Sigmoid colon (tissue), 7 donors: Measurements from ENCODE around the gene CNOT6. TPM values are rescaled to one million over a fixed set of nuclear protein-coding genes. Genes with fewer than 3 reads are reported as not detected.

Source experiments
- DNase-seq: peaks from one replicate; pipeline ENCODE4 v3.0.0-alpha.2; 2019
- H3K27ac ChIP-seq, 4 donors: fragments of 200-600 bp; sonication (generic); one replicate each; pipeline ENCODE4 v1.5.1; 2016 to 2019; ENCODE audit warnings: mild to moderate bottlenecking in 1 of 4
- H3K27me3 ChIP-seq, 3 donors: fragments of 200-600 bp; sonication (generic); one replicate each; pipeline ENCODE4 v1.5.1; 2019; ENCODE audit warnings: mild to moderate bottlenecking in 1 of 3
- H3K36me3 ChIP-seq, 4 donors: fragments of 200-600 bp; sonication (generic); one replicate each; pipeline ENCODE4 v1.5.1; 2016 to 2019
- H3K4me1 ChIP-seq, 4 donors: fragments of 200-600 bp; sonication (generic); one replicate each; pipeline ENCODE4 v1.5.1; 2017 to 2019
- H3K4me3 ChIP-seq, 4 donors: fragments of 200-600 bp; sonication (generic); one replicate each; pipeline ENCODE4 v1.5.1; 2017 to 2019; ENCODE audit warnings: mild to moderate bottlenecking in 2 of 4, moderate library complexity in 1 of 4
- H3K9me3 ChIP-seq, 4 donors: fragments of 200-600 bp in 3 of 4; sonication (generic) in 3 of 4; one replicate each; pipeline versions ENCODE4 v1.5.1 to v1.6.1; 2013 to 2019
- EP300 ChIP-seq, 4 donors: sonication (generic); formaldehyde crosslinking; IDR thresholded peaks; one replicate each; pipeline ENCODE4 v1.6.1; 2017; ENCODE audit warnings: antibody characterized with exemption in 4 of 4
- POLR2A ChIP-seq, 2 donors: fragments of 450-650 bp; IDR thresholded peaks; one replicate each; pipeline ENCODE4 v1.6.1; 2016; ENCODE audit warnings: antibody characterized with exemption in 2 of 2, mild to moderate bottlenecking in 2 of 2, moderate library complexity in 2 of 2
- POLR2AphosphoS5 ChIP-seq, 4 donors: sonication (generic); formaldehyde crosslinking; IDR thresholded peaks; one replicate each; pipeline ENCODE4 v1.6.1; 2017; ENCODE audit warnings: antibody characterized with exemption in 4 of 4
- WGBS, 2 donors: extraction: QIAGEN DNeasy Blood & Tissue Kit; methylation state at CpG; one replicate each; pipeline ENCODE4 v1.1.7; 2013; 5-methylcytosine and 5-hydroxymethylcytosine counted together
- intact Hi-C: fragments of 100-400 bp; cut with DNase I; formaldehyde crosslinking; loops from one replicate; pipeline ENCODE4 v1.15.1; 2023
- polyA plus RNA-seq, 3 donors: library from polyadenylated mRNA; stranded (reverse); fragments of 200-250 nt; gene quantifications; one replicate each; pipeline ENCODE4 v1.2.3, GENCODE V29; 2013
- small RNA-seq, 3 donors: library from RNA; depleted of rRNA; stranded (forward); fragments of <200 nt; gene quantifications; one replicate each; pipeline ENCODE3, GENCODE V24; 2016
- total RNA-seq, 4 donors: library from RNA; depleted of rRNA; stranded (reverse); fragments of >200 nt; gene quantifications; one replicate each; pipeline ENCODE4 v1.1.0, GENCODE V29; 2016
- TF ChIP-seq, protein P1 (sequence below), 4 experiments: fragments of 450-650 bp in 3 of 4; fragments of 200-600 bp in 1 of 4; IDR thresholded peaks; one replicate each; pipeline ENCODE4 v1.5.1; 2016 to 2019; ENCODE audit warnings: antibody characterized with exemption in 4 of 4, mild to moderate bottlenecking in 3 of 4, moderate library complexity in 2 of 4
- donor health status: healthy with polysubstance abuse.
- donor health status: Bipolar disorder and iron deficiency.
- donor health status: healthy.

Gene CNOT6
- total and polyA plus RNA-seq, 7 donors: 7.2 to 21.8 (median 16.0) TPM

GRCh38 chr5:180627386-180628120 lies 133.4 kb downstream of the CNOT6 start:
- 79 to 87% methylated on average over 12 of the region's 12 CpGs for WGBS, 2 donors
- TF ChIP-seq POLR2A (IDR thresholded peaks at IDR 0.05) (no peak), POLR2AphosphoS5 (IDR thresholded peaks at IDR 0.05) (no peak), EP300 (IDR thresholded peaks at IDR 0.05) (no peak)
- TF ChIP-seq, protein P1, sequence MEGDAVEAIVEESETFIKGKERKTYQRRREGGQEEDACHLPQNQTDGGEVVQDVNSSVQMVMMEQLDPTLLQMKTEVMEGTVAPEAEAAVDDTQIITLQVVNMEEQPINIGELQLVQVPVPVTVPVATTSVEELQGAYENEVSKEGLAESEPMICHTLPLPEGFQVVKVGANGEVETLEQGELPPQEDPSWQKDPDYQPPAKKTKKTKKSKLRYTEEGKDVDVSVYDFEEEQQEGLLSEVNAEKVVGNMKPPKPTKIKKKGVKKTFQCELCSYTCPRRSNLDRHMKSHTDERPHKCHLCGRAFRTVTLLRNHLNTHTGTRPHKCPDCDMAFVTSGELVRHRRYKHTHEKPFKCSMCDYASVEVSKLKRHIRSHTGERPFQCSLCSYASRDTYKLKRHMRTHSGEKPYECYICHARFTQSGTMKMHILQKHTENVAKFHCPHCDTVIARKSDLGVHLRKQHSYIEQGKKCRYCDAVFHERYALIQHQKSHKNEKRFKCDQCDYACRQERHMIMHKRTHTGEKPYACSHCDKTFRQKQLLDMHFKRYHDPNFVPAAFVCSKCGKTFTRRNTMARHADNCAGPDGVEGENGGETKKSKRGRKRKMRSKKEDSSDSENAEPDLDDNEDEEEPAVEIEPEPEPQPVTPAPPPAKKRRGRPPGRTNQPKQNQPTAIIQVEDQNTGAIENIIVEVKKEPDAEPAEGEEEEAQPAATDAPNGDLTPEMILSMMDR (IDR thresholded peaks at IDR 0.05): no peak

More at GRCh38 chr5:180627386-180628120, 133.4 kb downstream of the CNOT6 start:
- H3K36me3 ChIP-seq: no peaks in the 10 kb centered on the region
- H3K4me1 ChIP-seq: no peaks in the 10 kb centered on the region
- no peak overlapping the region for H3K27ac ChIP-seq
- H3K27me3 ChIP-seq: peaks cover 0 to 13% (median 0%) of the 10 kb centered on the region in 3 donors
- intact Hi-C loops: no loop called here
- no peak overlapping the region for H3K4me3 ChIP-seq
- DNase-seq: no peak
- no peaks in the 10 kb centered on the region for H3K9me3 ChIP-seq

Small RNAs within 50 kb of the gene (small RNA-seq; reads per million reads assigned to genes)
- gene RNU6-525P: 0 reads per million in 3 donors

Other genes with a start within 250 kb of the CNOT6 start
- 10 to 100 TPM; 39.5 to 45.7 (median 41.4) TPM for gene MAPK9, start 202.3 kb upstream of the CNOT6 start, total RNA-seq
- 10 to 100 TPM; 20.5 to 31.2 (median 27.3) TPM for gene MAPK9, start 202.3 kb upstream of the CNOT6 start, polyA plus RNA-seq
- 10 to 100 TPM; 16.1 to 42.7 (median 21.7) TPM for gene GFPT2, start 141.0 kb upstream of the CNOT6 start, total RNA-seq
- gene GFPT2, start 141.0 kb upstream of the CNOT6 start, polyA plus RNA-seq: 1 to 10 TPM; 1.2 to 6.6 (median 3.6) TPM
- gene SCGB3A1, start 97.1 kb downstream of the CNOT6 start, total RNA-seq: not detected
- gene SCGB3A1, start 97.1 kb downstream of the CNOT6 start, polyA plus RNA-seq: under 1 TPM in 1 of 3 donors, not detected in 2; 0.83 TPM
- 10 to 100 TPM in 1 of 4 donors, 1 to 10 TPM in 3; 5.3 to 16.9 (median 8.6) TPM for gene FLT4, start 155.2 kb downstream of the CNOT6 start, total RNA-seq
- gene FLT4, start 155.2 kb downstream of the CNOT6 start, polyA plus RNA-seq: 1 to 10 TPM in 1 of 3 donors, under 1 TPM in 2; 0.23 to 6.2 (median 0.60) TPM
- gene OR2Y1, start 245.7 kb downstream of the CNOT6 start, total RNA-seq: not detected
- not detected for gene OR2Y1, start 245.7 kb downstream of the CNOT6 start, polyA plus RNA-seq